A673 (cell line): ENCODE results near the gene MYO18A. TPM values are rescaled to one million over a fixed set of nuclear protein-coding genes. Genes with fewer than 3 reads are reported as not detected.
A peak's percentile ranks its signal among the peaks of the same experiment; 100 is the strongest.

Experiments used
- BruUV-seq: library from RNA; stranded (reverse); fragments of 400-500 nt; replicated peaks from 2 replicates; lab custom pipeline; 2021; lab: Mats Ljungman, UMichigan
- CTCF ChIA-PET: fragments of 300-600 bp; sonication (Branson Sonifier 250); formaldehyde crosslinking; loops from one replicate; lab custom pipeline; 2022; ENCODE audit warnings: antibody characterized with exemption; lab: Charles Lee
- POLR2A ChIA-PET: fragments of 300-600 bp; sonication (Branson Sonifier 250); formaldehyde crosslinking; loops from one replicate; lab custom pipeline; 2022; ENCODE audit warnings: antibody characterized with exemption; ENCODE audit not compliant: low non-redundant PET; lab: Charles Lee
- DNase-seq: peaks from one replicate; pipeline ENCODE4 v3.0.0-alpha.2; 2015; ENCODE audit warnings: low spot score
- H3K27ac ChIP-seq: fragments of 200-600 bp; sonication (generic); 2 replicates; pipeline ENCODE4 v1.5.1; 2016; ENCODE audit warnings: mixed run types, low read depth, mild to moderate bottlenecking, mixed read lengths, antibody characterized with exemption, low read length; ENCODE audit not compliant: poor library complexity, severe bottlenecking
- H3K27me3 ChIP-seq: fragments of 200-600 bp; sonication (generic); replicated peaks from 2 replicates; pipeline ENCODE4 v1.6.1; 2017; ENCODE audit warnings: mixed run types, low read depth, mild to moderate bottlenecking, mixed read lengths, antibody characterized with exemption, low read length; ENCODE audit not compliant: insufficient read depth, poor library complexity
- H3K36me3 ChIP-seq: fragments of 200-600 bp; sonication (generic); 2 replicates; pipeline ENCODE4 v1.6.1; 2016; ENCODE audit warnings: mixed run types, mild to moderate bottlenecking, mixed read lengths, antibody characterized with exemption, low read length; ENCODE audit not compliant: insufficient read depth, poor library complexity, severe bottlenecking
- H3K4me1 ChIP-seq: fragments of 200-600 bp; sonication (generic); 2 replicates; pipeline ENCODE4 v1.6.1; 2017; ENCODE audit warnings: mixed run types, mild to moderate bottlenecking, mixed read lengths, antibody characterized with exemption, low read length; ENCODE audit not compliant: insufficient read depth, poor library complexity, severe bottlenecking
- H3K4me3 ChIP-seq: fragments of 200-600 bp; sonication (generic); 2 replicates; pipeline ENCODE4 v1.5.1; 2016; ENCODE audit warnings: low read depth, mixed run types, mild to moderate bottlenecking, mixed read lengths, low read length; ENCODE audit not compliant: poor library complexity, severe bottlenecking
- H3K9me3 ChIP-seq: fragments of 200-600 bp; sonication (generic); 2 replicates; pipeline ENCODE4 v1.6.1; 2016; ENCODE audit warnings: mixed run types, low read depth, mild to moderate bottlenecking, mixed read lengths, antibody characterized with exemption, low read length; ENCODE audit not compliant: poor library complexity, severe bottlenecking
- CTCF ChIP-seq: fragments of 300-800, 200-600 bp; sonication (generic); conservative IDR thresholded peaks from 2 replicates; pipeline ENCODE4 v1.5.1; 2017; ENCODE audit warnings: low read depth, mild to moderate bottlenecking, antibody characterized with exemption, low read length, moderate library complexity, mixed read lengths
- EZH2 ChIP-seq: fragments of 200-600 bp; sonication (generic); IDR thresholded peaks from 2 replicates; pipeline ENCODE4 v1.6.1; 2017; ENCODE audit warnings: borderline replicate concordance, low read depth, mild to moderate bottlenecking, mixed read lengths, antibody characterized with exemption, low read length; ENCODE audit not compliant: poor library complexity, severe bottlenecking
- intact Hi-C: fragments of 100-400 bp; cut with micrococcal nuclease; formaldehyde crosslinking; loops from one replicate; pipeline ENCODE4 v1.10.0; 2022; ENCODE audit not compliant: unreplicated experiment
- total RNA-seq: library from RNA; stranded (reverse); gene quantifications from 2 replicates; pipeline ENCODE4 v1.2.3, GENCODE V29; 2021

Gene MYO18A
- total RNA-seq, 1 experiment from 2014 or later = 26.6 TPM

DNA sequence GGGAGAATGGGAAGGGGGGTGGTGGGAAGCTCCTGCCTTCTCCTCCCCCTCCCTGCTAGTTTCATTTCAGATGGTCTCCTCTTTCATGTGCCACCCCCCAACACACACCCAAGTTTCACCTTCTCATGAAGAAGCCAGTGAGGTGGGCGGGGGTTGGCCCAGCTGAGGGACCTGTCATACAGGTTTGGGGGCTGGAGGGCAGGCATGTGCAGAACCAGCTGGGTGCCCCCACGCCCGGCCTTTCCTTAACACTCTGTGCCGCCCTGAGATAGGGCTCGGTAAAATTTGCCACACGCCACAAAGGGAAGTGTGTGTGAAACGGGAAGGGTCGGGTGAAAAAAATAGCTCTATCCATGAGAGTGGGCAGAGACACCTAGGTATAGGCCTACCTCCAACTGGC is 79.9 kb downstream of the MYO18A start:
- Histone ChIP-seq H3K9me3 (no peaks in the 10 kb centered on the region), H3K4me1 (peaks cover 23% of the 10 kb centered on the region), H3K4me3 (no peak overlapping the region), H3K27me3 (no peaks in the 10 kb centered on the region), H3K36me3 (peaks cover 13% of the 10 kb centered on the region), H3K27ac (no peak overlapping the region)
- DNase-seq = no peak
- BruUV-seq = no TSS peak
- ChIA-PET POLR2A (no interaction called here), CTCF (no interaction called here)
- intact Hi-C loops = no loop called here
- TF ChIP-seq EZH2 (no peak), CTCF (no peak)

DNA sequence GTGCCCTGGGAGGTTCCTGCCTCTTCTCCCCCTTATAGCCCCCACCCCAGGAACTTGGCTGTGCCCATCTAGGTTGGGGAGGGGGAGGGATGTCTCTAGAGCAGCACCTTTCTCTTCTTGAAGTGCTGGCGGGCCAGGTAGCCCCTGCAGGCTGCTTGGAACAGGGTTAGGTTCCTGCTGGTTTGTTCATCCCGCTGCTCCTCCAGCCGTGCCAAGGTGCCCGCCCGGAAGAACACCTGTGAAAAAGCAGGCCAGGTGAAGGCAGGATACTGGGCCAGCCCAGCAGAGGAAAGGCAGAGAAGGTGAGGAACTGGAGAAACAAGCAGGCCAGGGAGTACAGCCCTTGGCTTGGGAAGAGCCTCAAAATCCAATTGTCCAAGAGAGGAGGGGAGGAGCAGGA is 80.7 kb downstream of the MYO18A start:
- H3K4me3 ChIP-seq = no peak overlapping the region
- H3K4me1 ChIP-seq = peaks cover 29% of the 10 kb centered on the region
- DNase-seq = no peak
- H3K27ac ChIP-seq = peak overlapping the region; percentile 37
- ChIA-PET POLR2A (no interaction called here), CTCF (interaction anchor here (1.4 kb wide), 1 partner anchor 12 kb away, joined by 4 read pairs; no protein-coding TSS in a partner anchor)
- no peaks in the 10 kb centered on the region for H3K27me3 ChIP-seq
- H3K9me3 ChIP-seq = no peaks in the 10 kb centered on the region
- no TSS peak for BruUV-seq
- intact Hi-C loops = no loop called here
- no peak for TF ChIP-seq EZH2
- no peak for TF ChIP-seq CTCF
- H3K36me3 ChIP-seq = peaks cover 15% of the 10 kb centered on the region

- no TSS peak for BruUV-seq
- peaks cover 23% of the 10 kb centered on the region for H3K36me3 ChIP-seq
- CTCF ChIA-PET = no interaction called here
Measured at GRCh38 chr17:29096094-29096493, 84.1 kb downstream of the MYO18A start.

More at GRCh38 chr17:29096094-29096493, 84.1 kb downstream of the MYO18A start:
- no peak overlapping the region for H3K4me3 ChIP-seq
- TF ChIP-seq EZH2 (no peak), CTCF (no peak)
- peak overlapping the region; percentile 63 for H3K27ac ChIP-seq
- POLR2A ChIA-PET = no interaction called here
- DNase-seq = peak; percentile 96
- peaks cover 38% of the 10 kb centered on the region for H3K4me1 ChIP-seq
- H3K27me3 ChIP-seq = no peaks in the 10 kb centered on the region
- no peaks in the 10 kb centered on the region for H3K9me3 ChIP-seq
- intact Hi-C loops = no loop called here
